Stimulated activated naive CD4-positive, alpha-beta T cell (primary cell): Measurements from ENCODE around the gene PLIN4.

ENCODE experiments used
- DNase-seq, 6 experiments: peaks; one replicate each; lab custom pipeline; 2025; lab: John Stamatoyannopoulos, UW

The PLIN4 gene

GRCh38 chr19:4505570-4506448, 12.5 kb downstream of the PLIN4 start:
- DNase-seq: no peak

- DNase-seq: no peak
These were observed 13.3 kb downstream of the PLIN4 start for GRCh38 chr19:4504891-4505569.

GRCh38 chr19:4504297-4504701, 14.0 kb downstream of the PLIN4 start:
- DNase-seq: no peak

GRCh38 chr19:4503825-4504170, 14.5 kb downstream of the PLIN4 start:
- no peak for DNase-seq

GRCh38 chr19:4503132-4503824, 15.0 kb downstream of the PLIN4 start:
- DNase-seq: no peak

- no peak for DNase-seq
These were observed 15.8 kb downstream of the PLIN4 start for GRCh38 chr19:4502282-4503131.

GRCh38 chr19:4501691-4502090, 16.6 kb downstream of the PLIN4 start:
- no peak for DNase-seq

GRCh38 chr19:4500841-4501591, 17.3 kb downstream of the PLIN4 start:
- no peak for DNase-seq

- no peak for DNase-seq
These were observed 18.4 kb downstream of the PLIN4 start for GRCh38 chr19:4499855-4500254.

GRCh38 chr19:4499318-4499717, 19.0 kb downstream of the PLIN4 start:
- DNase-seq: no peak

GRCh38 chr19:4498694-4499093, 19.6 kb downstream of the PLIN4 start:
- no peak for DNase-seq

- no peak for DNase-seq
These were observed 20.4 kb downstream of the PLIN4 start for GRCh38 chr19:4497770-4498389.

- no peak for DNase-seq
These were observed 22.0 kb downstream of the PLIN4 start for GRCh38 chr19:4496304-4496703.

- no peak for DNase-seq
These were observed 22.8 kb downstream of the PLIN4 start for GRCh38 chr19:4495471-4495870.

- no peak for DNase-seq
These were observed 23.6 kb downstream of the PLIN4 start for GRCh38 chr19:4494691-4495064.

GRCh38 chr19:4493929-4494690, 24.2 kb downstream of the PLIN4 start:
- DNase-seq: no peak

- no peak for DNase-seq
These were observed 25.0 kb downstream of the PLIN4 start for GRCh38 chr19:4493104-4493928.

GRCh38 chr19:4492337-4493103, 25.8 kb downstream of the PLIN4 start:
- no peak for DNase-seq
